Measurements from ENCODE around the gene LACTB.

- no peak for TF ChIP-seq CTCF (IDR thresholded peaks at IDR 0.05; ENCODE audit: insufficient read depth, low read length, poor library complexity, severe bottlenecking)
- no peak for TF ChIP-seq EZH2phosphoT487 (conservative IDR thresholded peaks at IDR 0.05; ENCODE audit: low read length)
Observed at GRCh38 chr15:63169788-63170187, 48.1 kb downstream of the LACTB start.

All from SU-DHL-6 (cell line).